Measurements from ENCODE around the gene ELOB. TPM values are rescaled to one million over a fixed set of nuclear protein-coding genes. Genes with fewer than 3 reads are reported as not detected.

ELOB gene
- total and polyA plus RNA-seq, 2 of the 8 experiments (the other 6 are each of a cell fraction or from before 2014, with no cell fraction given): 237 to 1,357 TPM

GRCh38 chr16:2749476-2749875, 27.6 kb downstream of the ELOB start:
- Histone ChIP-seq H3K27ac (ENCODE audit: low read depth, low read length) (no peak overlapping the region), H2BK15ac (ENCODE audit: low read length) (no peak overlapping the region), H2BK120ac (replicated peaks; ENCODE audit: low read depth, low read length) (no peak overlapping the region), H3K9ac (replicated peaks in 1 of 4; ENCODE audit: extremely low read depth in 1 of 4, low read depth in 3 of 4, low read length in 3 of 4) (no peak overlapping the region), H3K4ac (replicated peaks; ENCODE audit: insufficient read length, low read depth, low read length) (no peak overlapping the region), H3K9me3 (ENCODE audit: insufficient read depth in 2 of 2, low read depth in 1 of 2, low read length in 1 of 2) (no peaks in the 10 kb centered on the region), H2BK20ac (ENCODE audit: low read length) (no peak overlapping the region), H2BK5ac (ENCODE audit: low read depth, low read length) (no peak overlapping the region; the same call in 1 of the 2 replicates), H3K79me1 (ENCODE audit: low read depth, low read length) (peaks cover 5% of the 10 kb centered on the region), H3K27me3 (replicated peaks in 1 of 4; ENCODE audit: control insufficient read depth in 3 of 4, extremely low read depth in 1 of 4, insufficient read depth in 3 of 4, low read length in 3 of 4) (no peaks in the 10 kb centered on the region), H3K4me2 (ENCODE audit: insufficient read depth in 1 of 2, low read depth in 2 of 2, low read length in 2 of 2) (no peak overlapping the region), H2AFZ (ENCODE audit: low read length) (no peak overlapping the region), H2AK5ac (ENCODE audit: low read depth, low read length) (no peak overlapping the region), H3K56ac (replicated peaks; ENCODE audit: insufficient read length, low read depth, low read length) (no peak overlapping the region), H4K91ac (replicated peaks; ENCODE audit: insufficient read length, low read length) (no peak overlapping the region), H4K8ac (ENCODE audit: extremely low read depth, insufficient read depth, low read length) (no peak overlapping the region), H3K36me3 (ENCODE audit: control insufficient read depth in 2 of 4, insufficient read depth in 4 of 4, low read length in 3 of 4) (peaks cover 0 to 6% (median 0%) of the 10 kb centered on the region in 4 experiments; a peak in 1 of 8 replicates), H3K79me2 (ENCODE audit: control insufficient read depth in 1 of 2, insufficient read depth in 2 of 2, low read length in 2 of 2) (peaks cover 14 to 24% of the 10 kb centered on the region in 2 experiments), H4K5ac (ENCODE audit: insufficient read length, low read depth, low read length) (no peak overlapping the region), H4K20me1 (replicated peaks in 1 of 2; ENCODE audit: control insufficient read depth in 1 of 2, insufficient read depth in 2 of 2, low read length in 2 of 2) (peaks cover 3 to 8% of the 10 kb centered on the region in 2 experiments), H3K14ac (ENCODE audit: insufficient read length) (no peak overlapping the region), H2BK12ac (ENCODE audit: low read depth, low read length) (no peak overlapping the region), H3K4me1 (replicated peaks in 1 of 4; ENCODE audit: control insufficient read depth in 3 of 4, insufficient read depth in 4 of 4, low read length in 3 of 4) (peaks cover 0 to 7% (median 4%) of the 10 kb centered on the region in 4 experiments; a peak in 6 of 7 replicates), H3K18ac (ENCODE audit: extremely low read depth, low read length) (no peak overlapping the region), H3K23me2 (ENCODE audit: low read depth, low read length) (peaks cover 8% of the 10 kb centered on the region; the same call in 1 of the 2 replicates), H3K4me3 (ENCODE audit: extremely low read depth in 1 of 4, insufficient read depth in 2 of 4, low read depth in 3 of 4, low read length in 4 of 4) (no peak overlapping the region), H3K23ac (ENCODE audit: insufficient read length) (no peak overlapping the region)
- DNase-seq (ENCODE audit: low read depth in 1 of 2, low spot score in 2 of 2) (no peak), FAIRE-seq (no peak)
- WGBS, 2 experiments (ENCODE audit: extremely low coverage in 1 of 2, insufficient coverage in 1 of 2, insufficient read length in 1 of 2, insufficient replicate concordance in 2 of 2, low coverage in 1 of 2, low lambda C conversion rate in 2 of 2, missing lambda C conversion rate in 1 of 2): 94% methylated on average over 5 of the region's 5 CpGs; no CpG with 5 or more reads in 1 of the 2 experiments
- ChIA-PET CTCF (ENCODE audit: partially characterized antibody) (interaction anchor here (1.3 kb wide), 1 partner anchor 90 kb away, joined by 3 read pairs; no protein-coding TSS in a partner anchor), POLR2A (ENCODE audit: partially characterized antibody) (interaction anchor here (1.3 to 8.3 kb wide), 3 partner anchors 10 to 31 kb away, joined by 3 to 96 read pairs (median 4); no protein-coding TSS in a partner anchor)
- no peak for TF ChIP-seq SP2 (IDR thresholded peaks at IDR 0.05; ENCODE audit: low read length)
- TF ChIP-seq NRF1 (IDR thresholded peaks at IDR 0.05; ENCODE audit: low read depth, low read length): no peak
- TF ChIP-seq ASH2L (IDR thresholded peaks at IDR 0.05; ENCODE audit: low read length): no peak
- TF ChIP-seq SP4 (IDR thresholded peaks at IDR 0.05; ENCODE audit: low read length): no peak
- no peak for TF ChIP-seq CEBPB (IDR thresholded peaks at IDR 0.05; ENCODE audit: low read depth, low read length)
- TF ChIP-seq SIN3A (conservative IDR thresholded peaks at IDR 0.05 in 1 of 2, IDR thresholded peaks at IDR 0.05 in 1 of 2; ENCODE audit: low read depth in 1 of 2, low read length in 2 of 2): no peak
- TF ChIP-seq POU5F1 (IDR thresholded peaks at IDR 0.05; ENCODE audit: low read depth, low read length): no peak
- no peak for TF ChIP-seq MAFK (IDR thresholded peaks at IDR 0.05; ENCODE audit: low read depth, low read length)
- TF ChIP-seq KDM5A (IDR thresholded peaks at IDR 0.05; ENCODE audit: low read length): no peak
- no peak for TF ChIP-seq KDM4A (IDR thresholded peaks at IDR 0.05; ENCODE audit: low read depth, low read length, severe bottlenecking)
- no peak for TF ChIP-seq KDM1A (IDR thresholded peaks at IDR 0.05; ENCODE audit: borderline replicate concordance, low read length)
- no peak for TF ChIP-seq USF2 (IDR thresholded peaks at IDR 0.05; ENCODE audit: low read length)
- TF ChIP-seq CHD1 (IDR thresholded peaks at IDR 0.05; ENCODE audit: low read depth, low read length): no peak
- no peak for TF ChIP-seq CBX5 (IDR thresholded peaks at IDR 0.05; ENCODE audit: low read depth, low read length)
